SK-N-SH treated with all-trans-retinoic acid at 6 μM for 48 hours (cell line): ENCODE data around the gene ANKRD42.

Experiments
- ARNTL ChIP-seq: fragments of 450-650 bp; formaldehyde crosslinking; IDR thresholded peaks from 2 replicates; pipeline ENCODE4 v1.5.0; 2020; ENCODE audit warnings: low read depth, mild to moderate bottlenecking, moderate library complexity, borderline replicate concordance
- ZC3H10 ChIP-seq: fragments of 250-450 bp; sonication (Bioruptor Pico); IDR thresholded peaks from 2 replicates; pipeline ENCODE4 v1.5.1; 2021; ENCODE audit warnings: mild to moderate bottlenecking, moderate library complexity

- TF ChIP-seq ZC3H10 (CRISPR knock-in tag) (no peak), ARNTL (no peak)
These were observed 11.7 kb upstream of the ANKRD42 start for GRCh38 chr11:83181815-83182214.
